DOHH2 (cell line): Measurements from ENCODE around the gene ANKRD6.
A peak's percentile ranks its signal among the peaks of the same experiment; 100 is the strongest.

Experiments used
- H3F3A ChIP-seq: fragments of 200-600 bp; sonication (generic), shearing (Covaris generic); 2 replicates; pipeline ENCODE4 v1.6.0; 2016; ENCODE audit warnings: antibody characterized with exemption, mild to moderate bottlenecking; ENCODE audit not compliant: control insufficient read depth, insufficient read depth
- H3K27ac ChIP-seq: fragments of 200-600 bp; sonication (generic); 2 replicates; pipeline ENCODE4 v1.5.1; 2014; ENCODE audit warnings: low read depth, mild to moderate bottlenecking, low read length, moderate library complexity
- H3K27me3 ChIP-seq: fragments of 200-600 bp; sonication (generic); 2 replicates; pipeline ENCODE4 v1.6.1; 2014; ENCODE audit warnings: mild to moderate bottlenecking, low read length, mixed read lengths; ENCODE audit not compliant: control insufficient read depth
- H3K36me3 ChIP-seq: fragments of 200-600 bp; sonication (generic); 2 replicates; pipeline ENCODE4 v1.6.1; 2014; ENCODE audit warnings: mild to moderate bottlenecking, low read length, moderate library complexity, mixed read lengths; ENCODE audit not compliant: control insufficient read depth
- H3K4me1 ChIP-seq: fragments of 200-600 bp; sonication (generic); 2 replicates; pipeline ENCODE4 v1.6.1; 2014; ENCODE audit warnings: mild to moderate bottlenecking, low read length, mixed read lengths; ENCODE audit not compliant: control insufficient read depth
- H3K4me2 ChIP-seq: fragments of 200-600 bp; sonication (generic); 2 replicates; pipeline ENCODE4 v1.6.0; 2014; ENCODE audit warnings: mild to moderate bottlenecking, low read length, moderate library complexity
- H3K4me3 ChIP-seq: fragments of 200-600 bp; sonication (generic); 2 replicates; pipeline ENCODE4 v1.5.1; 2014; ENCODE audit warnings: mild to moderate bottlenecking, low read length, mixed read lengths
- H3K79me2 ChIP-seq: fragments of 200-600 bp; sonication (generic); 2 replicates; pipeline ENCODE4 v1.6.1; 2014; ENCODE audit warnings: mild to moderate bottlenecking, low read length, mixed read lengths; ENCODE audit not compliant: control insufficient read depth
- H3K9me2 ChIP-seq: fragments of 200-600 bp; sonication (generic); replicated peaks from 2 replicates; pipeline ENCODE4 v1.6.1; 2014; ENCODE audit warnings: mild to moderate bottlenecking, low read length, mixed read lengths; ENCODE audit not compliant: control insufficient read depth
- H3K9me3 ChIP-seq: fragments of 200-600 bp; sonication (generic); 2 replicates; pipeline ENCODE4 v1.6.1; 2014; ENCODE audit warnings: antibody characterized with exemption, low read length, mixed read lengths; ENCODE audit not compliant: control insufficient read depth, insufficient read depth
- H4K20me1 ChIP-seq: fragments of 200-600 bp; sonication (generic); 2 replicates; pipeline ENCODE4 v1.6.0; 2014; ENCODE audit warnings: low read depth, mild to moderate bottlenecking, antibody characterized with exemption, low read length, moderate library complexity; ENCODE audit not compliant: control insufficient read depth, insufficient read depth
- EZH2phosphoT487 ChIP-seq: fragments of 200-600 bp; sonication (generic); IDR thresholded peaks from 2 replicates; pipeline ENCODE4 v1.6.1; 2017; ENCODE audit warnings: borderline replicate concordance, mild to moderate bottlenecking, antibody characterized with exemption, low read length, moderate library complexity, mixed read lengths
- TF ChIP-seq, protein P1 (sequence below): fragments of 200-600 bp; sonication (generic); IDR thresholded peaks from one replicate; pipeline ENCODE4 v1.5.1; 2014; ENCODE audit warnings: antibody characterized with exemption, mild to moderate bottlenecking, low read depth, low read length; ENCODE audit not compliant: poor library complexity, severe bottlenecking

ANKRD6 gene

DNA sequence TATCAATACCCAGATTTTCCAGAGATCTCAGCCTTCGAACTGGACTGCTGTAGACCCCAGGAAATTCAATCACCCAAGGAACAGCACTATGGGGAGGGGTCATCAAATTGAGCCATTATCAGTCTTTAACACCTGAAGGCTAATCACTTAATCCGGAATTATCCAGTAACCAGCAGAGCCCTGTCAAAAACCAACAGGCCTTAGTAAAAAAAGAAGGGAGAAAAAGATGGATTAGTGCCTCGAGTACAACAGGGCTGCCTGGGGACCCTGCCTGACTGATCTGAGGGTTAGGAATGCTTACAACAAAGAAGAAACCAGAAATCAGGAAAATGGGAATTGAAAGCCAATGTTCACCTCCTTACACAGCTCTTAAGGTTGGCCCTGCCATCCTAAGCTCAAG lies 28.4 kb upstream of the ANKRD6 start:
- Histone ChIP-seq H3K4me2 (no peak overlapping the region), H3K4me1 (peaks cover 16% of the 10 kb centered on the region), H3K27ac (no peak overlapping the region), H3K36me3 (no peaks in the 10 kb centered on the region), H4K20me1 (no peaks in the 10 kb centered on the region), H3K4me3 (no peak overlapping the region), H3K9me2 (no peaks in the 10 kb centered on the region), H3F3A (no peaks in the 10 kb centered on the region), H3K79me2 (no peaks in the 10 kb centered on the region), H3K9me3 (no peaks in the 10 kb centered on the region), H3K27me3 (peaks cover 28% of the 10 kb centered on the region)
- no peak for TF ChIP-seq EZH2phosphoT487
- TF ChIP-seq, protein P1, sequence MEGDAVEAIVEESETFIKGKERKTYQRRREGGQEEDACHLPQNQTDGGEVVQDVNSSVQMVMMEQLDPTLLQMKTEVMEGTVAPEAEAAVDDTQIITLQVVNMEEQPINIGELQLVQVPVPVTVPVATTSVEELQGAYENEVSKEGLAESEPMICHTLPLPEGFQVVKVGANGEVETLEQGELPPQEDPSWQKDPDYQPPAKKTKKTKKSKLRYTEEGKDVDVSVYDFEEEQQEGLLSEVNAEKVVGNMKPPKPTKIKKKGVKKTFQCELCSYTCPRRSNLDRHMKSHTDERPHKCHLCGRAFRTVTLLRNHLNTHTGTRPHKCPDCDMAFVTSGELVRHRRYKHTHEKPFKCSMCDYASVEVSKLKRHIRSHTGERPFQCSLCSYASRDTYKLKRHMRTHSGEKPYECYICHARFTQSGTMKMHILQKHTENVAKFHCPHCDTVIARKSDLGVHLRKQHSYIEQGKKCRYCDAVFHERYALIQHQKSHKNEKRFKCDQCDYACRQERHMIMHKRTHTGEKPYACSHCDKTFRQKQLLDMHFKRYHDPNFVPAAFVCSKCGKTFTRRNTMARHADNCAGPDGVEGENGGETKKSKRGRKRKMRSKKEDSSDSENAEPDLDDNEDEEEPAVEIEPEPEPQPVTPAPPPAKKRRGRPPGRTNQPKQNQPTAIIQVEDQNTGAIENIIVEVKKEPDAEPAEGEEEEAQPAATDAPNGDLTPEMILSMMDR: no peak

DNA sequence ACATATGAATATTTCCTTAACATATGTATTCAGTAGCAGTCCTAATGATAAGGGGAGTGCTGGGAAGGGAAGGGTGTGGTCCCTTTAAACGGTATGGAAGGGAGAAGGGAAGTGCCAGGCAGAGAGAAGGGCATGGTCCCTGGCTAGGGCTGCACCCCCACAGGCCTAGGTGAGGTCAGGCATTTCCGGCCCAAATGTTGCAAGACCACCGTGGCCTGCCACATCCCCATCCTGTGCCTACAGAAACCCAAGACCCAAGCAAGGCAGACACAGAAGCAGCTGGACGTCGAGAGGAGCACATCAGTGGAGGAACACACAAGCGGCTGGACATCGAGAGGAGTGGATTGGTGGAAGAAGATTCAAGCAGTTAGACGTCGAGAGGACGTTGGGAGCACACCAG lies 26.8 kb upstream of the ANKRD6 start:
- H3K27ac ChIP-seq: no peak overlapping the region
- H3K27me3 ChIP-seq: peaks cover 43% of the 10 kb centered on the region
- H3F3A ChIP-seq: peaks cover 11% of the 10 kb centered on the region
- no peak for TF ChIP-seq EZH2phosphoT487
- TF ChIP-seq, protein P1: no peak
- no peak overlapping the region for H3K4me2 ChIP-seq
- H4K20me1 ChIP-seq: no peaks in the 10 kb centered on the region
- no peak overlapping the region for H3K4me3 ChIP-seq
- H3K9me3 ChIP-seq: no peaks in the 10 kb centered on the region
- H3K9me2 ChIP-seq: no peaks in the 10 kb centered on the region
- H3K4me1 ChIP-seq: peaks cover 25% of the 10 kb centered on the region
- no peaks in the 10 kb centered on the region for H3K36me3 ChIP-seq
- no peaks in the 10 kb centered on the region for H3K79me2 ChIP-seq

DNA sequence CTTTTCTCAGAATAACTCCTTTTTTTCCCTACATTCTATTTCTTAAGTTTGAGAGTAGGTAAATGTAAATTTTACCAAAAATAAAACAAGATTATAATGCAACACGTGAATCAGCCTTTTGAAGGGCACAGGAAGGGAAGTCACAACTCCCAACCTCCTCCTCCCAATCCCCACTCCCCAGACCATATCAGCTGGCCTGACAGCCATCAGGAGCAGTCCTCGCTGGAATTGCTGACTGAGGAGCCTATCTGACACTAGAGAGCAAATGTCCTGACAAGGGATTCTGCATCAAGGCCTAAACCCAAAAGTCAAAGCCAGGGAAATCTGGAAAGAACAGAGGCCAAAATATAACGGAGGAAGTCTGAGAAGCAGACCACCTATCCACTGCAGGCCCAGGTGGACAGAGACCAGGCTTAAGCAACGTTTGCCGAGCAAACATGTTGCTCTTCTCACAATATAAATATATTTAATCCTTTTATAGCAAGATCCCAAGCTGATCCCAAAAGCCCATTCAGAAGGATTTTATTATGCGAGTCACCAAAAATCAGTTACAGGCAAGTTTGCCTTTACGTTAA lies 23.4 kb upstream of the ANKRD6 start:
- H4K20me1 ChIP-seq: no peaks in the 10 kb centered on the region
- peak overlapping the region; percentile 98 for H3K4me2 ChIP-seq
- peaks cover 35% of the 10 kb centered on the region for H3K4me1 ChIP-seq
- H3F3A ChIP-seq: peaks cover 16% of the 10 kb centered on the region
- H3K9me2 ChIP-seq: no peaks in the 10 kb centered on the region
- H3K27ac ChIP-seq: no peak overlapping the region
- H3K27me3 ChIP-seq: peaks cover 77% of the 10 kb centered on the region
- no peaks in the 10 kb centered on the region for H3K9me3 ChIP-seq
- H3K79me2 ChIP-seq: no peaks in the 10 kb centered on the region
- TF ChIP-seq EZH2phosphoT487: no peak
- TF ChIP-seq, protein P1: no peak
- H3K4me3 ChIP-seq: no peak overlapping the region
- no peaks in the 10 kb centered on the region for H3K36me3 ChIP-seq
